ENCODE data around the gene ZNF675.

GRCh38 chr19:23673132-23673531 is 13.9 kb downstream of the ZNF675 start:
- TF ChIP-seq POLR2A (IDR thresholded peaks at IDR 0.05; ENCODE audit: low read depth, low read length), result no peak
- TF ChIP-seq POLR2AphosphoS5 (IDR thresholded peaks at IDR 0.05; ENCODE audit: low read depth, low read length), result no peak
- TF ChIP-seq SPI1 (IDR thresholded peaks at IDR 0.05; ENCODE audit: low read depth, low read length), result peak; percentile 13; the same call in 1 of the 2 replicates
